HG03135 (cell line): ENCODE measurements around the gene CDC42EP4.

Experiments used
- ATAC-seq: cut with Tn5 transposase; IDR thresholded peaks from one replicate; pipeline ENCODE4 v1.9.1; 2021; ENCODE audit warnings: mild to moderate bottlenecking, moderate library complexity; ENCODE audit not compliant: unreplicated experiment

CDC42EP4 gene

GRCh38 chr17:73257516-73257915 lies 54.3 kb downstream of the CDC42EP4 start:
- no peak for ATAC-seq

GRCh38 chr17:73256220-73256619 lies 55.6 kb downstream of the CDC42EP4 start:
- ATAC-seq: no peak

GRCh38 chr17:73255671-73256181 lies 56.1 kb downstream of the CDC42EP4 start:
- ATAC-seq: no peak

- no peak for ATAC-seq
Measured at GRCh38 chr17:73251871-73252270, 59.9 kb downstream of the CDC42EP4 start.

- ATAC-seq: no peak
Measured at GRCh38 chr17:73250851-73251640, 60.8 kb downstream of the CDC42EP4 start.

GRCh38 chr17:73249700-73250099 lies 62.1 kb downstream of the CDC42EP4 start:
- ATAC-seq: no peak

- no peak for ATAC-seq
Measured at GRCh38 chr17:73248532-73248931, 63.3 kb downstream of the CDC42EP4 start.

GRCh38 chr17:73247726-73248125 lies 64.1 kb downstream of the CDC42EP4 start:
- no peak for ATAC-seq

GRCh38 chr17:73240561-73240960 lies 71.2 kb downstream of the CDC42EP4 start:
- no peak for ATAC-seq

- no peak for ATAC-seq
Measured at GRCh38 chr17:73237714-73238113, 74.1 kb downstream of the CDC42EP4 start.

GRCh38 chr17:73234736-73235135 lies 77.1 kb downstream of the CDC42EP4 start:
- ATAC-seq: no peak
